Smooth muscle cell (in vitro differentiated cells): Measurements from ENCODE around the gene TRIM9. TPM values are rescaled to one million over a fixed set of nuclear protein-coding genes. Genes with fewer than 3 reads are reported as not detected.

Experiments used
- DNase-seq: peaks from one replicate; lab custom pipeline; 2025; ENCODE audit not compliant: unreplicated experiment; lab: John Stamatoyannopoulos, UW
- H2AFZ ChIP-seq: fragments of 200-600 bp; sonication (generic); 2 replicates; pipeline ENCODE4 v1.6.0; 2016; ENCODE audit warnings: antibody characterized with exemption, low read depth, mild to moderate bottlenecking
- H3F3A ChIP-seq: fragments of 200-600 bp; sonication (generic); 2 replicates; pipeline ENCODE4 v1.6.0; 2017; ENCODE audit warnings: antibody characterized with exemption, low read depth
- H3K27ac ChIP-seq: fragments of 200-600 bp; sonication (generic); 2 replicates; pipeline ENCODE4 v1.5.1; 2016; ENCODE audit warnings: low read depth, mild to moderate bottlenecking
- H3K27me3 ChIP-seq: fragments of 200-600 bp; sonication (generic); 2 replicates; pipeline ENCODE4 v1.6.1; 2016; ENCODE audit warnings: low read depth, mild to moderate bottlenecking
- H3K36me3 ChIP-seq: fragments of 200-600 bp; sonication (generic); 2 replicates; pipeline ENCODE4 v1.5.1; 2016; ENCODE audit warnings: low read depth
- H3K4me1 ChIP-seq: fragments of 200-600 bp; sonication (generic); 2 replicates; pipeline ENCODE4 v1.5.1; 2016; ENCODE audit warnings: low read depth
- H3K4me2 ChIP-seq: fragments of 200-600 bp; sonication (generic); 2 replicates; pipeline ENCODE4 v1.6.0; 2016; ENCODE audit warnings: mild to moderate bottlenecking
- H3K4me3 ChIP-seq: fragments of 200-600 bp; sonication (generic); 2 replicates; pipeline ENCODE4 v1.5.1; 2016; ENCODE audit warnings: mild to moderate bottlenecking
- H3K79me2 ChIP-seq: fragments of 200-600 bp; sonication (generic); 2 replicates; pipeline ENCODE4 v1.6.0; 2016; ENCODE audit warnings: low read depth, mild to moderate bottlenecking
- H3K9ac ChIP-seq: fragments of 200-600 bp; sonication (generic); 2 replicates; pipeline ENCODE4 v1.6.0; 2016; ENCODE audit warnings: low read depth
- H3K9me3 ChIP-seq: fragments of 200-600 bp; sonication (generic); replicated peaks from 2 replicates; pipeline ENCODE4 v1.5.1; 2016; ENCODE audit warnings: low read depth
- H4K20me1 ChIP-seq: fragments of 200-600 bp; sonication (generic); 2 replicates; pipeline ENCODE4 v1.6.0; 2016; ENCODE audit warnings: low read depth
- WGBS: methylation state at CpG from one replicate; pipeline ENCODE4 v1.1.7; 2016; ENCODE audit warnings: low lambda C conversion rate; 5-methylcytosine and 5-hydroxymethylcytosine counted together
- polyA plus RNA-seq: library from polyadenylated mRNA; unstranded; fragments of >200 nt; fragmentation: Nextera tagmentation; extraction: Ambion mirVana; gene quantifications from 2 replicates; pipeline ENCODE4 v1.2.1, GENCODE V29; 2016
- total RNA-seq: library from RNA; depleted of rRNA; stranded (reverse); fragments of >200 nt; gene quantifications from 2 replicates; pipeline ENCODE4 v1.2.3, GENCODE V29; 2014
- TF ChIP-seq, protein P1 (sequence below): fragments of 200-600 bp; sonication (generic); IDR thresholded peaks from 2 replicates; pipeline ENCODE4 v1.5.1; 2017; ENCODE audit warnings: borderline replicate concordance, mild to moderate bottlenecking, antibody characterized with exemption; ENCODE audit not compliant: insufficient read depth, poor library complexity, severe bottlenecking

Gene TRIM9
- total and polyA plus RNA-seq, 2 experiments from 2014 or later, result 0.57 to 1.5 TPM

DNA sequence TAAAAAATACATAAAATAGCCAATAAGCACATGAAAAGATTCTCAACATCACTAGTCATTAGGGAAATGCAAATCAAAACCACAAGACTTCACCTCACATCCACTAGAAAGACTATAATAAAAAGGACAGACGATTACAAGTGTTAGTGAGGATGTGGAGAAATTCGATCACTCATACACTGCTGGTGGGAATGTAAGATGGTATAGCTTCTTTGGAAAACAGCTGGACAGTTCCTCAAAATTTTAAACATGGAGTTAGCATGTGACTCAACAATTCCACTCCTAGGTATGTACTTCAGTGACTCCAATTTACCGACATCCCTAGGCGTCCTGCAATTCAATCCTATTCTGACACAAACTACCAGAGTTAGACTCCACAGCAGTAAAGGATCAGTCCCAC lies 13.7 kb downstream of the TRIM9 start:
- WGBS, result 86% methylated on average over 4 of the region's 4 CpGs
- TF ChIP-seq, protein P1, sequence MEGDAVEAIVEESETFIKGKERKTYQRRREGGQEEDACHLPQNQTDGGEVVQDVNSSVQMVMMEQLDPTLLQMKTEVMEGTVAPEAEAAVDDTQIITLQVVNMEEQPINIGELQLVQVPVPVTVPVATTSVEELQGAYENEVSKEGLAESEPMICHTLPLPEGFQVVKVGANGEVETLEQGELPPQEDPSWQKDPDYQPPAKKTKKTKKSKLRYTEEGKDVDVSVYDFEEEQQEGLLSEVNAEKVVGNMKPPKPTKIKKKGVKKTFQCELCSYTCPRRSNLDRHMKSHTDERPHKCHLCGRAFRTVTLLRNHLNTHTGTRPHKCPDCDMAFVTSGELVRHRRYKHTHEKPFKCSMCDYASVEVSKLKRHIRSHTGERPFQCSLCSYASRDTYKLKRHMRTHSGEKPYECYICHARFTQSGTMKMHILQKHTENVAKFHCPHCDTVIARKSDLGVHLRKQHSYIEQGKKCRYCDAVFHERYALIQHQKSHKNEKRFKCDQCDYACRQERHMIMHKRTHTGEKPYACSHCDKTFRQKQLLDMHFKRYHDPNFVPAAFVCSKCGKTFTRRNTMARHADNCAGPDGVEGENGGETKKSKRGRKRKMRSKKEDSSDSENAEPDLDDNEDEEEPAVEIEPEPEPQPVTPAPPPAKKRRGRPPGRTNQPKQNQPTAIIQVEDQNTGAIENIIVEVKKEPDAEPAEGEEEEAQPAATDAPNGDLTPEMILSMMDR, result no peak
- Histone ChIP-seq H3K9me3 (no peaks in the 10 kb centered on the region), H3K27me3 (no peaks in the 10 kb centered on the region), H4K20me1 (no peaks in the 10 kb centered on the region), H2AFZ (no peak overlapping the region), H3K36me3 (no peaks in the 10 kb centered on the region), H3K4me2 (no peak overlapping the region), H3K4me3 (no peak overlapping the region), H3K79me2 (no peaks in the 10 kb centered on the region), H3K4me1 (no peaks in the 10 kb centered on the region), H3K9ac (no peak overlapping the region), H3F3A (no peaks in the 10 kb centered on the region), H3K27ac (no peak overlapping the region)
- no peak for DNase-seq

DNA sequence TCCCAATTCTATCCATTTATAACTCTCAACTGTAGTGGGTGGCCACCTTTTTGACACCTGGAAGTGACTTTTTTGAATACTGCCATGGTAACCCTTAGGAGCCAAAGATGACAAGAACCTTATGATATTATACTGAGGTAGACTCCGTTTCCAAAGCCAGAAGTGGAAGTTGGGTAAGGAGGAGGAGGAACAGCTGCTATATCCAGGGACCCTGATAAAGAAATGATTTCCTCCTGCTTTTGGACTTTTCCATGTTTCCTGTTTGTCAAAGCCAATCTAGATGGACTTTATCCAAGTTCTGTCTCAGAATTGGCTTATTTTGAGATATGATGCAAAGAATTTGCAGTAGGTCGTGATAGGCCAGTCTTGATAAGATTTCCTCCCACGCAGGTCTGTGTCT lies 14.3 kb downstream of the TRIM9 start:
- no peaks in the 10 kb centered on the region for H4K20me1 ChIP-seq
- H3K4me1 ChIP-seq, result no peaks in the 10 kb centered on the region
- H3K4me2 ChIP-seq, result no peak overlapping the region
- TF ChIP-seq, protein P1, result no peak
- no peak overlapping the region for H3K27ac ChIP-seq
- no peak overlapping the region for H2AFZ ChIP-seq
- H3K27me3 ChIP-seq, result no peaks in the 10 kb centered on the region
- no peaks in the 10 kb centered on the region for H3K79me2 ChIP-seq
- H3K9me3 ChIP-seq, result no peaks in the 10 kb centered on the region
- no peak overlapping the region for H3K9ac ChIP-seq
- no peaks in the 10 kb centered on the region for H3K36me3 ChIP-seq
- H3F3A ChIP-seq, result no peaks in the 10 kb centered on the region
- no peak overlapping the region for H3K4me3 ChIP-seq
- WGBS, result 77% methylated on average over 3 of the region's 3 CpGs
- no peak for DNase-seq

DNA sequence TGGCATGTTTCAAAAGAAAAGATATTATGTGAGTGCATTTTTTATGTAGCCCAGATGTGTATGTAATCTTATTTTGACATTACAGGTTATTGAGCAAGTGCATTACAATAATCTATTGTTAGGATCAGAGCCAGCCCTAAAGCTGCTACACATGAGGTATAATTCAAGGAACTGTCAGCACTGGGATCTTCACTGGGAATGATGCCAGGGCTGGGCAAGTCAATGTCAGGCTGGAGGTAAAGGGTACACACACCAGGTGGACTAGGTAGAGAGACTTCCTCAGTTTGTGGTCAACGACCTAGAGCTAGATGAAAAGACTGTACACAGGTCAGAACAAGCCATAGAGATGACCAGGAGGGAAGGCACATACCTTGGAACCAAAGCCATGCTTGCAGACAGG lies 15.4 kb downstream of the TRIM9 start:
- H2AFZ ChIP-seq, result no peak overlapping the region
- no peak overlapping the region for H3K4me2 ChIP-seq
- TF ChIP-seq, protein P1, result no peak
- H3K4me3 ChIP-seq, result no peak overlapping the region
- no peaks in the 10 kb centered on the region for H3K79me2 ChIP-seq
- H3K9me3 ChIP-seq, result no peaks in the 10 kb centered on the region
- DNase-seq, result no peak
- no peaks in the 10 kb centered on the region for H3F3A ChIP-seq
- no peak overlapping the region for H3K9ac ChIP-seq
- no peaks in the 10 kb centered on the region for H3K27me3 ChIP-seq
- WGBS, result 62% methylated on average over 1 of the region's 1 CpG
- no peaks in the 10 kb centered on the region for H3K4me1 ChIP-seq
- no peak overlapping the region for H3K27ac ChIP-seq
- no peaks in the 10 kb centered on the region for H3K36me3 ChIP-seq
- no peaks in the 10 kb centered on the region for H4K20me1 ChIP-seq

DNA sequence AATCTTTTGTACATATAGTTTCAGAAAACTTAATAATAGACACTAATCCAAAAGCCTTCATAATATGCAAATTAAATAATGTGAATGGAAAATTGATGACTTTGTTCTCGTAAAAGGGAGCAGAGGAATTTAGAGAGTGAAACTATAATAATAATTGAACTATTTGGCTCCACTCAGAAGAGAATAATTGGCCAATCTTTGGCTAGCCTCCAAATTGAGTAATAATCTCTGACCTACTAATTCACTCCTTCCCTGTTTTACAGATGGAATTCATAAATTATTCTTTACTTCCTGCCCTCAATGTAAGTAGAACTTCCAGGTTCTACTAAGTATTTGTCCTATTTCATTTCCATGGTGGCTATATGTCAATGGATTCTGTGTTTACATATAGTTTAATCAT lies 15.8 kb downstream of the TRIM9 start:
- Histone ChIP-seq H3K27me3 (no peaks in the 10 kb centered on the region), H3K9ac (no peak overlapping the region), H3F3A (no peaks in the 10 kb centered on the region), H3K79me2 (no peaks in the 10 kb centered on the region), H3K4me3 (no peak overlapping the region), H4K20me1 (no peaks in the 10 kb centered on the region), H3K27ac (no peak overlapping the region), H3K9me3 (no peaks in the 10 kb centered on the region), H3K4me2 (no peak overlapping the region), H2AFZ (no peak overlapping the region), H3K36me3 (no peaks in the 10 kb centered on the region), H3K4me1 (no peaks in the 10 kb centered on the region)
- 93% methylated on average over 1 of the region's 1 CpG for WGBS
- TF ChIP-seq, protein P1, result no peak
- no peak for DNase-seq
